ENCODE measurements around the gene CLCN6.

The CLCN6 gene

DNA sequence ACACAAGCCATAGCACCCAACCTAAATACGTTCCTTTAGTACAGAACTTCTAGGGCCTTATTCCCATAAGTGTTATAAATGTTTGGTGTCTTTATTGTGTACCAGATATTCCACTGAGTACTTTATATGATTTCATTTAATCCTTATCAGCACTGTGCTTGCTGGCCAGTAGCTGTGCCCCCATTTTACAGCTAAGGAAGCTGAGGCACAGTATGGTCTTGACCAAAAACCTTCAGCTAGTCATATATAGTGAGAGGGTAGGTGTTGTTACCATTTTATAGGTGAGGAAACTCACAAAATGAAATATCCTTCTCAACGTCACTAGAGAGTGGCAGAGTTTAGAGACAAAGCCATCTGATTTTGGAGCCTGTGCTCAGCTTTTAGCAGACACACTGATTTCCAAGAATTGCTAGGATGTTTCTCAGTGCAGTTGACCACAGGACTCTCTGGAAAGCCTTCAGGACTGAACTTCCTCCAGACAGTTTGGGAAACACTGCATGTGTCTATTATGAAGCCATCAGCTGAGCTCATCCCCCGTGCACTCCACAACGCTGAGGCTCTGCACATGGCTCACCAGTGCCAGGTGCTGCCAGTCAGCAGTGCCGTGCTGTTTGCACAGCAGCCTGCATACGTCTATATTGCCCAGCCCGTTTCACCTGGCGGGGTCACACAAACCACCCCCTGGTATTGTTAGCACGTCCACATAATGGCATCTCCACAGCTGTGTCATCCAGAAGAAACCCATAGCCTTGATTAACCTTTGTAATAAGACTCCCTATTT, 26.1 kb downstream of the CLCN6 start:
- Histone ChIP-seq H3K36me3 (peaks cover 90% of the 10 kb centered on the region), H3K9me3 (no peaks in the 10 kb centered on the region), H3K27ac (no peak overlapping the region), H3K4me3 (ENCODE audit: low read depth in 1 of 2, low read length in 1 of 2) (no peak overlapping the region), H3K27me3 (no peaks in the 10 kb centered on the region), H3K4me1 (ENCODE audit: control insufficient read depth in 1 of 2, insufficient read depth in 1 of 2, low read depth in 1 of 2, low read length in 1 of 2) (no peaks in the 10 kb centered on the region)
- TF ChIP-seq, protein P1, sequence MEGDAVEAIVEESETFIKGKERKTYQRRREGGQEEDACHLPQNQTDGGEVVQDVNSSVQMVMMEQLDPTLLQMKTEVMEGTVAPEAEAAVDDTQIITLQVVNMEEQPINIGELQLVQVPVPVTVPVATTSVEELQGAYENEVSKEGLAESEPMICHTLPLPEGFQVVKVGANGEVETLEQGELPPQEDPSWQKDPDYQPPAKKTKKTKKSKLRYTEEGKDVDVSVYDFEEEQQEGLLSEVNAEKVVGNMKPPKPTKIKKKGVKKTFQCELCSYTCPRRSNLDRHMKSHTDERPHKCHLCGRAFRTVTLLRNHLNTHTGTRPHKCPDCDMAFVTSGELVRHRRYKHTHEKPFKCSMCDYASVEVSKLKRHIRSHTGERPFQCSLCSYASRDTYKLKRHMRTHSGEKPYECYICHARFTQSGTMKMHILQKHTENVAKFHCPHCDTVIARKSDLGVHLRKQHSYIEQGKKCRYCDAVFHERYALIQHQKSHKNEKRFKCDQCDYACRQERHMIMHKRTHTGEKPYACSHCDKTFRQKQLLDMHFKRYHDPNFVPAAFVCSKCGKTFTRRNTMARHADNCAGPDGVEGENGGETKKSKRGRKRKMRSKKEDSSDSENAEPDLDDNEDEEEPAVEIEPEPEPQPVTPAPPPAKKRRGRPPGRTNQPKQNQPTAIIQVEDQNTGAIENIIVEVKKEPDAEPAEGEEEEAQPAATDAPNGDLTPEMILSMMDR (IDR thresholded peaks at IDR 0.05), result no peak

DNA sequence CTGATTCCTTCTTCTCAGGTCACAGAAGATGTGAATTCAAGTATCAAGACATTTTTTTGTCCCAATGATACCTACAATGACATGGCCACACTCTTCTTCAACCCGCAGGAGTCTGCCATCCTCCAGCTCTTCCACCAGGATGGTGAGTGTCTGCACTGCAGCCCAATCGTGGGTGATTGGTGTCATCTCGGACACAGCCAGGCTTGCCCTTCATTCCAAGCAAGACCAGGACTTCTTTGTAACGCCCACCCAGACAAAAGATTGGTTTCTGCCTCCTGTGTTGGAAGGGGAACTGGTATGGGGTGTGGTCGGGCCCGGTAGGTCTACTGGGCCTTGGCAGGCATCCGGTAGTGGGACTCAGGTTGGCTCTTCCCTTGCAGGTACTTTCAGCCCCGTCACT, 27.5 kb downstream of the CLCN6 start:
- TF ChIP-seq, protein P1 (IDR thresholded peaks at IDR 0.05), result no peak
- H3K4me1 ChIP-seq (ENCODE audit: control insufficient read depth in 1 of 2, insufficient read depth in 1 of 2, low read depth in 1 of 2, low read length in 1 of 2), result no peaks in the 10 kb centered on the region
- no peaks in the 10 kb centered on the region for H3K9me3 ChIP-seq
- H3K36me3 ChIP-seq, result peaks cover 92% of the 10 kb centered on the region
- H3K27ac ChIP-seq, result no peak overlapping the region
- H3K4me3 ChIP-seq (ENCODE audit: low read depth in 1 of 2, low read length in 1 of 2), result no peak overlapping the region
- H3K27me3 ChIP-seq, result no peaks in the 10 kb centered on the region

GRCh38 chr1:11833900-11834299, 27.9 kb downstream of the CLCN6 start:
- Histone ChIP-seq H3K4me3 (ENCODE audit: low read depth in 1 of 2, low read length in 1 of 2) (no peak overlapping the region), H3K27me3 (no peaks in the 10 kb centered on the region), H3K4me1 (ENCODE audit: control insufficient read depth in 1 of 2, insufficient read depth in 1 of 2, low read depth in 1 of 2, low read length in 1 of 2) (no peaks in the 10 kb centered on the region), H3K36me3 (peaks cover 89% of the 10 kb centered on the region), H3K27ac (no peak overlapping the region), H3K9me3 (no peaks in the 10 kb centered on the region)
- TF ChIP-seq, protein P1 (IDR thresholded peaks at IDR 0.05), result no peak

DNA sequence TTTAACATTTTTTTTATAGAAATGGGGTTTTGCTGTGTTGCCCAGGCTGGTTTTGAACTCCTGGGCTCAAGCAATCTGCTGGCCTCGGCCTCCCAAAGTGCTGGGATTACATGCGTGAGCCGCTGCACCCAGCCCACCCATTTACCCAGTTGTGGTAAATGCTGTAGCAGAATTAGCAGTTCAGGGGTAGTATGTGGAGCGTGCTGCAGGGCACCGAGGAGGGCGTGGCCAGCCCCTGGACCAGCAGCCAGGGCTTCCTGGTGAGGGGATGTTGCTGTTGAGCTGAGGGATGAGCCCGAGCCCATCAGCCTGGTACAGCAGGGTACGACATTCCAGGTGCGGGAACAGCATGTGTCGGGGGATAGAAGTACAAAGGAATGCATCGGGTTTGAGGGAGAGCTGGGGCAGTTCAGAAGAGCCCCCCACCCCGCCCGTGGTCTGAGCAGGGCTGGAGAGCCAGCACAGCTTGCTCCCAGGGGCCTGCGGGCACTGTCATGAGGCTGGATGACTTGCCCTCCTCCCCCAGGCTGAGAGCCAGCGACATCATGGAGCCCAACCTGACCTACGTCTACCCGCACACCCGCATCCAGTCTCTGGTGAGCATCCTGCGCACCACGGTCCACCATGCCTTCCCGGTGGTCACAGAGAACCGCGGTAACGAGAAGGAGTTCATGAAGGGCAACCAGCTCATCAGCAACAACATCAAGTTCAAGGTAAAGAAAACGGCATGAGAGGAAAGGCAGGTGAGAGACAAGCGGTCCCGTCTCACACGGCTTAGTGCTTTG, 29.6 kb downstream of the CLCN6 start:
- no peak overlapping the region for H3K27ac ChIP-seq
- no peak overlapping the region for H3K4me3 ChIP-seq (ENCODE audit: low read depth in 1 of 2, low read length in 1 of 2)
- TF ChIP-seq, protein P1 (IDR thresholded peaks at IDR 0.05), result no peak
- H3K36me3 ChIP-seq, result peaks cover 89% of the 10 kb centered on the region
- H3K27me3 ChIP-seq, result no peaks in the 10 kb centered on the region
- H3K4me1 ChIP-seq (ENCODE audit: control insufficient read depth in 1 of 2, insufficient read depth in 1 of 2, low read depth in 1 of 2, low read length in 1 of 2), result no peaks in the 10 kb centered on the region
- H3K9me3 ChIP-seq, result no peaks in the 10 kb centered on the region

- H3K27me3 ChIP-seq, result no peaks in the 10 kb centered on the region
- H3K4me1 ChIP-seq (ENCODE audit: control insufficient read depth in 1 of 2, insufficient read depth in 1 of 2, low read depth in 1 of 2, low read length in 1 of 2), result peaks cover 4 to 5% of the 10 kb centered on the region in 2 experiments
- H3K36me3 ChIP-seq, result peaks cover 86% of the 10 kb centered on the region
- no peak overlapping the region for H3K4me3 ChIP-seq (ENCODE audit: low read depth in 1 of 2, low read length in 1 of 2)
- H3K27ac ChIP-seq, result no peak overlapping the region
- TF ChIP-seq, protein P1 (IDR thresholded peaks at IDR 0.05), result no peak
- no peaks in the 10 kb centered on the region for H3K9me3 ChIP-seq
These were observed 31.2 kb downstream of the CLCN6 start for GRCh38 chr1:11836955-11837766.
